GM21381 (cell line): ENCODE measurements around the gene RFX2.
A peak's percentile ranks its signal among the peaks of the same experiment; 100 is the strongest.
"Not testable (repeated sequence)": the region's sequence is repeated elsewhere in the genome, so short reads cannot be mapped to it uniquely, and the experiment has no call there.

ENCODE experiments used
- ATAC-seq: cut with Tn5 transposase; IDR thresholded peaks from one replicate; pipeline ENCODE4 v1.9.1; 2021; ENCODE audit warnings: mild to moderate bottlenecking, moderate library complexity; ENCODE audit not compliant: unreplicated experiment

The RFX2 gene

GRCh38 chr19:5993648-5994358, 116.5 kb downstream of the RFX2 start:
- ATAC-seq, result no peak

GRCh38 chr19:5993201-5993600, 117.1 kb downstream of the RFX2 start:
- no peak for ATAC-seq

- no peak for ATAC-seq
These were observed 117.5 kb downstream of the RFX2 start for GRCh38 chr19:5992756-5993155.

GRCh38 chr19:5991244-5991838, 119.0 kb downstream of the RFX2 start:
- no peak for ATAC-seq

- ATAC-seq, result no peak
These were observed 120.0 kb downstream of the RFX2 start for GRCh38 chr19:5990289-5990797.

- ATAC-seq, result no peak
These were observed 120.8 kb downstream of the RFX2 start for GRCh38 chr19:5989388-5990074.

GRCh38 chr19:5988517-5989387, 121.5 kb downstream of the RFX2 start:
- ATAC-seq, result no peak

- no peak for ATAC-seq
These were observed 123.1 kb downstream of the RFX2 start for GRCh38 chr19:5987077-5987818.

- ATAC-seq, result not testable (repeated sequence)
These were observed 124.5 kb downstream of the RFX2 start for GRCh38 chr19:5985837-5986236.

GRCh38 chr19:5985098-5985783, 125.1 kb downstream of the RFX2 start:
- no peak for ATAC-seq

- no peak for ATAC-seq
These were observed 125.7 kb downstream of the RFX2 start for GRCh38 chr19:5984600-5984999.

GRCh38 chr19:5983367-5983955, 126.8 kb downstream of the RFX2 start:
- no peak for ATAC-seq

GRCh38 chr19:5978606-5979552, 131.4 kb downstream of the RFX2 start:
- ATAC-seq, result no peak

GRCh38 chr19:5977785-5978605, 132.3 kb downstream of the RFX2 start, which contains the start of gene RANBP3:
Gene RANBP3, minus strand, starts transcription at chr19:5978140. Its CDS starts 58 bp downstream, at chr19:5978082.
- ATAC-seq, result peak; percentile 85

- ATAC-seq, result peak; percentile 5
These were observed 133.0 kb downstream of the RFX2 start for GRCh38 chr19:5977222-5977784.

GRCh38 chr19:5976768-5977167, 133.5 kb downstream of the RFX2 start:
- no peak for ATAC-seq

- ATAC-seq, result no peak
These were observed 134.9 kb downstream of the RFX2 start for GRCh38 chr19:5975388-5975728.
